SJCRH30 (cell line): ENCODE data around the gene DNAAF1. TPM values are rescaled to one million over a fixed set of nuclear protein-coding genes. Genes with fewer than 3 reads are reported as not detected.
A peak's percentile ranks its signal among the peaks of the same experiment; 100 is the strongest.
"Not testable (repeated sequence)": the region's sequence is repeated elsewhere in the genome, so short reads cannot be mapped to it uniquely, and the experiment has no call there.

Experiments
- DNase-seq, 2 experiments: peaks; one replicate each; pipeline ENCODE4 v3.0.0-alpha.2; 2015 to 2020
- H3K27ac ChIP-seq: fragments of 250-450 bp; sonication (Bioruptor Pico); 2 replicates; pipeline ENCODE4 v1.5.1; 2020; ENCODE audit warnings: mild to moderate bottlenecking, moderate library complexity
- H3K27me3 ChIP-seq: fragments of 250-450 bp; sonication (Bioruptor Pico); 2 replicates; pipeline ENCODE4 v1.5.1; 2020; ENCODE audit warnings: mild to moderate bottlenecking, moderate library complexity
- H3K36me3 ChIP-seq: fragments of 250-450 bp; sonication (Bioruptor Pico); 2 replicates; pipeline ENCODE4 v1.5.1; 2020; ENCODE audit warnings: mild to moderate bottlenecking, moderate library complexity
- H3K4me1 ChIP-seq: fragments of 250-450 bp; sonication (Bioruptor Pico); 2 replicates; pipeline ENCODE4 v1.5.1; 2020; ENCODE audit warnings: mild to moderate bottlenecking, moderate library complexity
- H3K4me3 ChIP-seq: fragments of 250-450 bp; sonication (Bioruptor Pico); 2 replicates; pipeline ENCODE4 v1.5.1; 2020; ENCODE audit warnings: mild to moderate bottlenecking, moderate library complexity
- H3K9me3 ChIP-seq: fragments of 250-450 bp; sonication (Bioruptor Pico); replicated peaks from 2 replicates; pipeline ENCODE4 v1.5.1; 2020; ENCODE audit warnings: mild to moderate bottlenecking, moderate library complexity
- total RNA-seq: library from RNA; depleted of rRNA; stranded (reverse); fragments of >200 nt; shearing (Covaris generic); gene quantifications from 2 replicates; pipeline ENCODE4 v1.2.3, GENCODE V29; 2014; rRNA removed

The DNAAF1 gene
- total RNA-seq = 0.18 TPM in 1 of 2 replicates, not detected in the other

DNA sequence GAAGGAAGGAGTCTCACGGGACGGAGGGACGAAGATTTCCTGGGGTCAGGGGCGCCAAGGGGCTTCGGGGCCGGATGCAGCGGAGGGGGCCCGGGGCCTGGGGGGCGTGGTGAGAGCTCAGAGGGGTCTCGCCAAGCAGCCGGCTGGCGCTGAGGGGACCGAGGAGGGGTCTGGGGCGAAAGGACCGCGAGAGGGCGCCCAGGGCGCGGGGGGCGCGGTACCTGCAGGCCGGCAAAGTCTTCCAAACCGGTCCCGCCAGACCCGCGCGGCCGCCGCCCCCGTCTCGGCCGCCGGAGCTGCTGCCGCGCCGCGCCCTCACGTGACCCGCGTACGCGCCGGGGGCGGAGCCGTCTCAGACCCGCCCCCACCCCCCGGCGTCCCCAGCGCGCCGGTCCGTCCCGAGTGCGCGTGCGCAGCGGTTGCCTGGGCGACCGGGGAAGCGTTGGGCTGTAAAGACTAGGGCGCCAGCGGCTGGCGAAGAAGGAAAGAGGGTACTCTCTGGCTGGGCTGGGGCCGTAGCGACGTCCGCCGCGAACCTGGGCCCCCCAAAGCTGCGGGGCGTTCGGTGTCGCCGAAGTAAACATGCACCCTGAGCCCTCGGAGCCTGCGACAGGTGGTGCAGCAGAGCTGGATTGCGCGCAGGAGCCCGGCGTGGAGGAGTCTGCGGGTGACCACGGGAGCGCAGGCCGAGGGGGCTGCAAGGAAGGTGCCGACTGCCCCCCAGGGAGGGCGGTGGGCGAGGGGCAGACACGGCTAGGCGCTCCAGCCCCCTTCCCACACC is at the start of gene DNAAF1, which contains the start of gene HSDL1:
Gene DNAAF1 (plus strand): TSS at position 450 of the 781 bp plus-strand sequence. CDS start 133 bp downstream, at position 583.
Gene HSDL1 (minus strand): TSS at position 319 of the 781 bp plus-strand sequence. CDS start 13,856 bp downstream, outside the sequence.
- H3K27me3 ChIP-seq = no peaks in the 10 kb centered on the region
- H3K4me1 ChIP-seq = no peaks in the 10 kb centered on the region
- H3K4me3 ChIP-seq = peak within 1 kb of the TSS; percentile 66
- peak; percentile 68 to 83 for DNase-seq
- H3K27ac ChIP-seq = no peak within 1 kb of the TSS; the same call in 1 of the 2 replicates
- no peaks in the 10 kb centered on the region for H3K36me3 ChIP-seq
- H3K9me3 ChIP-seq = no peaks in the 10 kb centered on the region

DNA sequence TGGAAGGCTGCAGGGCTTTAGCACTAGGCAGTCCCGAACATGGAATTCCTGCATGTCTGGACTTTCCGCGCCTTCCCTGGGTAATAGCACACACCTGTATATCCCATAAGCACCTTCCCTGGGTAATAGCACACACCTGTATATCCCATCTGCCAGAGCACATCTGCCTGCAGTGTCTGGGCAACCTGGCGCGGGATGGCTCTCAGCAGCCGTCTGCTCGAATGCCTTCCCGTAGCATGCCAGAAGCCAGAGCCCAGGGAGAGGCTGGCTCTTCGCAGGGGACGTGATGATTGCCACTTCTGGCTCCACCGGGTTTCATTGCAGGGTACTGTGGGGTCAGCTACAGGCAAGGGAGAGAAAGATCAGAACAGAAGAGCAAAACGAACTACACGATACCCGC is 49.6 kb upstream of the DNAAF1 start:
- H3K36me3 ChIP-seq = no peaks in the 10 kb centered on the region; the same call in 1 of the 2 replicates
- H3K27me3 ChIP-seq = no peaks in the 10 kb centered on the region
- H3K4me3 ChIP-seq = no peak overlapping the region
- H3K4me1 ChIP-seq = peaks cover 2% of the 10 kb centered on the region; the same call in 1 of the 2 replicates
- DNase-seq = no peak
- no peaks in the 10 kb centered on the region for H3K9me3 ChIP-seq
- no peak overlapping the region for H3K27ac ChIP-seq

DNA sequence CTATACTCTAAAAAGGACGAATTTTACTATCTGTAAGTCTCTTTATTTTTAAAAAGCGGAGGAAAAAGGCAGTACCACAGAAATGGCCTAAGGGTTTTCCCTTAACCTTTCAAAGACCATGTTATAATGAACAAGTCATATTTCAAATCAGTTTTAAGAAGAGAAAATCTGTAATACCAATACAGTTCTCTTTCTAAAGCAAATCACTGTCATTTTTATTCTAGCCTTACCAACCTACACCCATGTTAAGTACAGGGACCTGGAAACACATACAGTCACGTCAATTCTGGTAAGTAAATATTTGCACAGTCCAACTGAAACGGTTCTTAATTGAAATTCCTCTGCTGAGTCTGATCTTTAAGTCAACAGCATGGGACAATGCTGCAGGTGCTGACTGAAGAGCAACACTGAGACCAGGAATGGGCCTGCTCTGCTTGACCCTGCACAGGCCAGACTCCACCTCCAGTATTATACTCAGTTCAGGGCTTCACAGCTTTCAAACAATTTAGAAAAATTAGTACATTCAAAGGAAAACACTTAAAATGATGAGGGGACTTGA is 48.6 kb upstream of the DNAAF1 start:
- Histone ChIP-seq H3K9me3 (no peaks in the 10 kb centered on the region), H3K27me3 (no peaks in the 10 kb centered on the region), H3K27ac (no peak overlapping the region), H3K4me3 (no peak overlapping the region), H3K4me1 (peaks cover 2% of the 10 kb centered on the region; the same call in 1 of the 2 replicates), H3K36me3 (no peaks in the 10 kb centered on the region; the same call in 1 of the 2 replicates)
- no peak for DNase-seq

DNA sequence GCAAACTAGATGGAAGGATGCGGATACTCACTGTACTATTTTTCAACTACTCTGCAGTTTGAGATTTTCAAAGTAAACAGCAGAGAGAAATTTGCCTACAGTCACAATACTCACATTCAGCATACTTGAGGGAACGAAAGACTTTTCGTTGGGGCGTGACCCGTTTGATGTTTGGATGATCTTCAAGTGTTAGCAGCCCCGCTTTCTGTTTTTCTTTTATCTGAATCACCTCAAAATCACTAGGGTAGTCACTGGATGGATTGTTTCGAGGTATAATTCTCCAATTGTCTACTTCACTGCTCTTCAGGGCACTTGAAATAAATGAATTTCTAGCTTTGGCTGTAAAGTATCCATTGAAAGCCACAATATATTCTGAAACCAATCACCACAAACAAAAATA is 46.2 kb upstream of the DNAAF1 start:
- DNase-seq = no peak
- no peak overlapping the region for H3K4me3 ChIP-seq
- H3K27ac ChIP-seq = no peak overlapping the region
- H3K36me3 ChIP-seq = no peaks in the 10 kb centered on the region; the same call in 1 of the 2 replicates
- H3K27me3 ChIP-seq = no peaks in the 10 kb centered on the region
- H3K4me1 ChIP-seq = peaks cover 2% of the 10 kb centered on the region; the same call in 1 of the 2 replicates
- no peaks in the 10 kb centered on the region for H3K9me3 ChIP-seq

DNA sequence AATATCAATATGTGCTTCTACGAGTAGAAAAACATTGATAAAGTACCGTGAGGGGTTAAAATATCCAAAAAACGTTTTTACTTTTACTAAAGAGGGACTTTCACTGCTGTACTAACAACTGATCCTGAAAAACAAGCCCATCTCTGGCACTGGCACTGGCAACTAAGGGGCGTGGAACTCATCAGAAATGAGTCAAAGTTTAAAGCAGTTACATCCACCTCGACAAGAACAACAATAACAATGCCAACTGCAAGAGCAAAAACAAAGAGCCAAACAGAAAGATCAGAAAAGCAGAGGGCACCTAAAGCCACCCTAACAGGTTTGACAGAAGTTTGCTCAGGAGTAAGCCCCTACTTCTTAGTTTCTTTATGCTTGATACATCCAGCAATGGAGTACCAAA is 41.4 kb upstream of the DNAAF1 start:
- Histone ChIP-seq H3K36me3 (no peaks in the 10 kb centered on the region; the same call in 1 of the 2 replicates), H3K27ac (no peak overlapping the region), H3K9me3 (no peaks in the 10 kb centered on the region), H3K4me1 (peaks cover 2% of the 10 kb centered on the region; the same call in 1 of the 2 replicates), H3K27me3 (no peaks in the 10 kb centered on the region), H3K4me3 (no peak overlapping the region)
- DNase-seq = no peak

DNA sequence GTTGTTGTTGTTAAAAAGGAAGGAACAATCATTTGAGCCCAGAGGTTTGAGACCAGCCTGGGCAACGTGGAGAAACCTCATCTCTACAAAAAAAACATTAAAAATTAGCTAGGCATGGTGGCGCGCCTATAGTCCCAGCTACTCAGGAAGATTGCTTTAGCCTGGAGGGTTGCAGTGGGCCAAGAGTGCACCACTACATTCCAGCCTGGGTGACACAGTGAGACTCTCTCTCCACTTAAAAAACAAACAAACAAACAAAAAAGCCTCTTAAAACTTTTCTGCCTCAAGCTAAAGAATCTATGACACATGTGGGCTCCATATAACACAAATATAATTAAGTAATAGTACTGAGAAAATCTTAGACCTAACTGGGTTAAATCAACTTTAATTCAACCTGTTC is 40.9 kb upstream of the DNAAF1 start:
- peaks cover 2% of the 10 kb centered on the region; the same call in 1 of the 2 replicates for H3K4me1 ChIP-seq
- H3K27me3 ChIP-seq = no peaks in the 10 kb centered on the region
- no peaks in the 10 kb centered on the region for H3K36me3 ChIP-seq
- no peak for DNase-seq
- no peak overlapping the region for H3K4me3 ChIP-seq
- H3K9me3 ChIP-seq = no peaks in the 10 kb centered on the region
- no peak overlapping the region for H3K27ac ChIP-seq

DNA sequence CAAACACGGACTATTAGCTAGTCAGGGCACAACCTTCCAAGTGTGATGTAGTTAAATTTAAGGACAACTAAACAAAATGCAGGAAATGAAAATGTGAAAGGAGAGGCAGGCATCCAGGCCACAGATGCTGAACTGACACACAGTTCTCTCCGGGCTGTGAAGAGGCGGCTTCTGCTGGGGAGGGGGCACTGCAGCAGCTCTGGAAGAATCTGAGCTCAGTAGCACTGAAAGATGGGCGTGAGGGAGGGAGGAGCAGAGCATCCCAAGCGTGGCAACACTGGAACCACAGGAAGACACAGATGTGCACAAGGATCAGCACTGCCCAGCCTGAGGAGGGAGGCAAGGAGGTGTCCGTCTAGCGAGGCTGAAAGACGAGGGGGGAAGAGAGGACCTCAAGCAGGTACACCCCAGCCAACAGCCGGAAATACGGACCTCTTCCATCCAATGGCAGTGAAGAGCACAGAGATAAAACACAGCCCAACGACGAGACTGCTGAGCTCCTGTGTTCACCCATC is 39.8 kb upstream of the DNAAF1 start:
- H3K27me3 ChIP-seq = no peaks in the 10 kb centered on the region
- DNase-seq = no peak
- no peak overlapping the region for H3K27ac ChIP-seq
- no peaks in the 10 kb centered on the region for H3K4me1 ChIP-seq
- H3K36me3 ChIP-seq = no peaks in the 10 kb centered on the region
- no peak overlapping the region for H3K4me3 ChIP-seq
- H3K9me3 ChIP-seq = no peaks in the 10 kb centered on the region

DNA sequence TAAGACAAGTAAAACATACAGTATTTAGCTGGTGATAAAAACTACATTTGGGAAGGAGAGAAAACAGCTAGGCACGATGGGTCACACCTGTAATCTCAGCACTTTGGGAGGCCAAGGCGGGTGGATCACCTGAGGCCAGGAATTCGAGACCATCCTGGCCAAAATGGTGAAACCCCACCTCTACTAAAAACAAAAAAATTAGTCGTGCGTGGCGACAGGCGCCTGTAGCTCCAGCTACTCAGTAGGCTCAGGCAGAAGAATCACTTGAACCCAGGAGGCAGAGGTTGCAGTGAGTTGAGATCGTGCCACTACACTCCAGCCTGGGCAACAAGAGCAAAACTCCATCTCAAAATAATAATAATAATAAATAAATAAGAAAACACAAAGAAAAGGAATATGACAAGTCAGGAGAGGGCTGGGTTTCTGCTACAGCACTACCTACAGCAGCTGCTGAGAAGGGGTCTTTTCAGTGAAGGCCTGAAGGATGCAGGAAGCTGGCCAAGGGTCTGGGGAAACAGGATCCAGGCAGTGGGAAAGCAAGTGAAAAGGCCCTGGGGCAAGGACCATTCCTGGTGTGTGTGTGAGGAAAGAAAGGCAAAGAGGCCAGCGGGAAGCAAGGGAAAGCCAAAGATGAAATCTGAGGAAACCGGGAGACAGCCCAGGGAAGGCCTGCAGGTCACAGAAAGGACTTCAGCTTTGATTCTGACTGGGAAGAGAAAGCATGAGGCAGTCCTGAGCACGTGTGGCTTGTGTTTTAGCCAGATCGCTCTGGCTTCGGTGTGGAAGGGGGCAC is 39.0 kb upstream of the DNAAF1 start:
- no peaks in the 10 kb centered on the region for H3K4me1 ChIP-seq
- no peaks in the 10 kb centered on the region for H3K9me3 ChIP-seq
- DNase-seq = no peak
- H3K4me3 ChIP-seq = no peak overlapping the region
- no peaks in the 10 kb centered on the region for H3K27me3 ChIP-seq
- no peak overlapping the region for H3K27ac ChIP-seq
- H3K36me3 ChIP-seq = no peaks in the 10 kb centered on the region

DNA sequence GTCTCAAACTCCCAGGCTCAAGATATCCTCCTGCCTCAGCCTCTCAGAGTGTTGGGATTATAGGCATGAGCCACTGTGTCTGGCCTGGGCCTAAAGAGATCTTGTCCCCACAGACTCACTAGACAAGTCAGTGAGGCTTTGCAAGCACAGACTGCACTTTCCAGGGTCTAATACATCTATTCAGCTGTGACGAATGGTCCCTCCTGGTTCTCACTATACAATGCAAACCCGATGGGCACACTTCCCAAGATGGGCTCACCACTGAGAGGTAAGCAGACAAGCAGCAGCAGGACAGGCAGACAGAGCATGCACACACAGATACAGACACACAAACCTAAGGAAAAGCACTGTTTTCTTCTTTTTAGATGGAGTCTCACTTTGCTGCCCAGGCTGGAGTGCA is 37.2 kb upstream of the DNAAF1 start:
- no peak for DNase-seq
- Histone ChIP-seq H3K27me3 (no peaks in the 10 kb centered on the region), H3K27ac (no peak overlapping the region), H3K4me3 (no peak overlapping the region), H3K4me1 (no peaks in the 10 kb centered on the region), H3K36me3 (no peaks in the 10 kb centered on the region), H3K9me3 (no peaks in the 10 kb centered on the region)

DNA sequence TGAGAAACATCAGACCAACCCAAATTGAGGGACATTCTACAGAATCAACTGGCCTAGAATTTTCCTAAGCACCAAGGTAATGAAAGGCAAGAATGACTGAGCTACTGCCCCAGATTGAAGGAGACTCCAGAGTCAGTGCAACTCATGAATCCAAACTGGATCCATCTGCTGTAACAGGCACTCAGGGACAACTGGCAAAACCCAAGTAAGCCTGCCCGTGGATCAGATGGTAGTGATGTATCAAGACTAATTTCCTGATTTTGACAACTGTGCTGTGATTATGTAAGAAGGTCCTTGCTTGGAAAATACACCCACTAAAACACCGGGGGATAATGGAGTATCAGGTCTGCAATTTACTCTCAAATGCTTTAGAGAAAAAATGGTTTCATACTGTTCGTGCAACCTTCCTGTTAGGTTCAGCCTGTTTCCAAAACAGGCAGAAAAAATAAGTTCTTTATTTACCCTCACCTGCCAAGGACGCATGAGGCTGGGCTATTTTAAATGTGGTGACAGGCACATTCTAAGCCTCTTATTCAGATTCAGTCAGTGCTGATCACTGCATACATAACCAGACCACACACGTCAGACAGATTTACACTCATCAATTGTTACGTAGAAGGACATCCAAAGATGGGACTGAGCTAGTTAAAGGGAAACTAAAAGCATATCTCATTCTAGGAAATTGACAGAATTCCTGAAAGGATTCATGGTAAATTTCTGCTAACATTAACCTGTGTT is 35.3 kb upstream of the DNAAF1 start:
- Histone ChIP-seq H3K27me3 (no peaks in the 10 kb centered on the region), H3K36me3 (no peaks in the 10 kb centered on the region), H3K9me3 (no peaks in the 10 kb centered on the region), H3K27ac (no peak overlapping the region), H3K4me3 (no peak overlapping the region), H3K4me1 (no peaks in the 10 kb centered on the region)
- no peak for DNase-seq

DNA sequence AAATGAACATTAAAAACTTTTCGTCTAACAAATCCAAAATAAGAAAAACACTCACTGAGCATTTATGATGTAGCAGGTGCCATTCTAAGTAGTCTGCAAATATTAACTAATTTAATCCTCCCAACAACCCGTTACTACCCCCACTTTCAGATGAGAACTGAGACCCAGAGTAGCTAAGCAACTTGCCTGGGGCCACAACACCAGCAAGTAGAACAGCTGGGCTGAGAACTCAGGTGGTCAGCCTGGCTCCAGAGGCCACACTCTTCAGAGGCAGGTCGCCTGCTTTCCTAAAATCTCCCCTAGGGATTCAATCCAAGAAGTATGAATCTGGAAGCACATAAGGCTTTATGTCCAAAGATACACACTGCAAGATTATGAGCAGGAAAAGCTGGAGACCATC is 34.6 kb upstream of the DNAAF1 start:
- Histone ChIP-seq H3K36me3 (no peaks in the 10 kb centered on the region), H3K27ac (no peak overlapping the region), H3K9me3 (no peaks in the 10 kb centered on the region), H3K4me1 (no peaks in the 10 kb centered on the region), H3K27me3 (no peaks in the 10 kb centered on the region), H3K4me3 (no peak overlapping the region)
- no peak for DNase-seq

DNA sequence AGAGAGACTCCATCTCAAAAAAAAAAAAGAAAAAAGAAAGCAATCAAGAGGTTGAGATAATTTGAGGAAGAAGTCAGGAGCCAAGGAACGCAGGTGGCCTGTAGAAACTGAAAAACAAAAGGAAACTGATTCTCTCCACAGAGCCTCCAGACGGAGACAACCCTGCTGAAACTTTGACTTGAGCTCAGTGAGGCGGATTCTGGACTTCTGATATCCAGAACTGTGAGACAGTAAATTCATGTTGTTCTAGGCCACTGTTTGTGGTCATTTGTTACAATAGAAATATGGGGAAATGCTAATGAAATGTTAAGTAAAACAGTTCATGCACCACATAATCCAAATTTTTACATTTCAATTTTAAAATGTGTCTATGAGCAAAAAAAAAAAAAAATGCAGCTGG is 33.6 kb upstream of the DNAAF1 start:
- no peaks in the 10 kb centered on the region for H3K36me3 ChIP-seq
- no peak for DNase-seq
- no peaks in the 10 kb centered on the region for H3K4me1 ChIP-seq
- no peaks in the 10 kb centered on the region for H3K27me3 ChIP-seq
- H3K27ac ChIP-seq = no peak overlapping the region
- H3K9me3 ChIP-seq = no peaks in the 10 kb centered on the region
- H3K4me3 ChIP-seq = no peak overlapping the region

DNA sequence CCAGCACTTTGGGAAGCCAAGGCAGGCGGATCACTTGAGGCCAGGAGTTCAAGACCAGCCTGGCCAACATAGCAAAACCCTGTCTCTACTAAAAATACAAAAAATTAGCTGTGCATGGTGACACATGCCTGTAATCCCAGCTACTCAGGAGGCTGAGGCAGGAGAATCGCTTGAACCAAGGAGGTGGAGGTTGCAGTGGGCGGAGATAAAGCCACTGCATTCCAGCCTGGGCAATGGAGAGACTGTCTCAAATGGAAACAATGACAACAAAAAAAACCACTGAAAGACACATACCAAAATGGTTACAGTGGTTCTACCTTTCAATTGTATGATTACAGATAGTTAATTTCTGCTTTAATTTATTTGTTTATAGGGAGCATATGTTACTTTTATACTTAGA is 33.2 kb upstream of the DNAAF1 start:
- DNase-seq = not testable (repeated sequence)

More for the DNA sequence above, 33.2 kb upstream of the DNAAF1 start:
- not testable (repeated sequence) for H3K27me3 ChIP-seq, H3K4me1 ChIP-seq, H3K4me3 ChIP-seq, H3K9me3 ChIP-seq, H3K36me3 ChIP-seq, H3K27ac ChIP-seq
